ENCODE data around the gene PRKCSH.

DNA sequence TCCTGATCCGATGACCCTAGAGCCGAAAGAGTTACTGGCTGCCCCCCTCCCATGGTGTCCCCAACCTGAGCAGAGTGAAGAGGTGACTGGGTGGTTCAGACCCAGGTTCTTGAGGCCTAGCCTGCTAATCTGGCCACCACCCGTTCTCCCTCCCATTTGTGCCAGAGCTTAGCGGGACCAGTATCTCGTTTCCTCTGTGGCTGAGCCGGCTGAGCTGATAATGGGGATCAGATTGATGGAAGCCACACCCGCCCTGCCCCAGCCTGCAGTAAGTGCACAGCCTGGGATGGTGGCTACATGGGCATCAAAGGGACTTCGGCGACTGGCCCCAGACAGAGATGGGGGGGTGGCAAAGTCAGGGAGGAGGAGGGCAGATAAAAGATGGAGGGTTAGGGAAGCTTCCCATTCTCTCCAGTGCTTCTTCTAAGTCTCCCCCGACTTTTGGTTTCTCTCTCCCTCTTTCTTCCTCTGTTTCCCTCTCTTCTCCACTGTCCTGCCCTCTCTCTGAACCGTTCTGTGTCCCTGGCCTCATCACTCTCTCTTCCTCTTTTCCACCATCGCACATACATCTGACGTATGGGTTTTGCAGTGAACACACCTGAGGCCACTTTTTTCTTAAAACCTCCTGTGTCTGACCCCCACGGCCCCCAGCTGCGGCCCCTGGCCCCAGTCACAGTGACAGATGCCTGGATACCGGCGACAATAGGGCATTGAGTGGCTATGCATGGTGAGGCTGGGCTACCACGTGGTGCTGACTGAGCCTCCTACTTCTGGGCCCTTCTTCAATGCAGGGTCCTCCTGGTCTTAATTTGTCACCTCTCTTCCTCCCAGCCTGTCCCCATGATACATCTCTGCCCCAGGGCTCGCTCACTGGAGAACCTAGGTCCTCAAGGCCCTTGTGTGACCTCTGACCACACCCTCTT lies 43.0 kb downstream of the PRKCSH start:
- no peak for TF ChIP-seq POLR2A (IDR thresholded peaks at IDR 0.05; ENCODE audit: low read length)
- no peak for TF ChIP-seq GATA1 (IDR thresholded peaks at IDR 0.05; ENCODE audit: low read depth, low read length)

Measured in erythroblast (primary cell).